HepG2 (cell line): ENCODE measurements around the gene CARMIL3. TPM values are rescaled to one million over a fixed set of nuclear protein-coding genes. Genes with fewer than 3 reads are reported as not detected.

Experiments used
- BORCS8-MEF2B ChIP-seq: sonication (generic); formaldehyde crosslinking; IDR thresholded peaks from 2 replicates; pipeline ENCODE4 v1.8.0; 2022; ENCODE audit warnings: mild to moderate bottlenecking, missing genetic modification reagents
- CAMTA2 ChIP-seq: sonication (generic); formaldehyde crosslinking; IDR thresholded peaks from 2 replicates; pipeline ENCODE4 v1.4.0; 2020; ENCODE audit warnings: mild to moderate bottlenecking, missing genetic modification reagents, borderline replicate concordance
- NFRKB ChIP-seq: fragments of 450-650 bp; IDR thresholded peaks from 2 replicates; pipeline ENCODE4 v1.6.1; 2017
- TSC22D2 ChIP-seq: sonication (generic); formaldehyde crosslinking; IDR thresholded peaks from 2 replicates; pipeline ENCODE4 v1.5.1; 2020; ENCODE audit warnings: missing genetic modification reagents, mild to moderate bottlenecking, borderline replicate concordance
- ZNF12 ChIP-seq: sonication (generic); formaldehyde crosslinking; IDR thresholded peaks from 2 replicates; pipeline ENCODE4 v1.5.0; 2020; ENCODE audit warnings: missing genetic modification reagents
- ZNF124 ChIP-seq: sonication (generic); formaldehyde crosslinking; IDR thresholded peaks from 2 replicates; pipeline ENCODE4 v1.4.0; 2020; ENCODE audit warnings: missing genetic modification reagents
- ZNF615 ChIP-seq: sonication (generic); formaldehyde crosslinking; IDR thresholded peaks from 2 replicates; pipeline ENCODE4 v1.5.0; 2020; ENCODE audit warnings: mild to moderate bottlenecking, missing genetic modification reagents, borderline replicate concordance
- ZNF773 ChIP-seq: sonication (generic); formaldehyde crosslinking; IDR thresholded peaks from 2 replicates; pipeline ENCODE4 v1.4.0; 2020; ENCODE audit warnings: missing genetic modification reagents, borderline replicate concordance
- polyA plus RNA-seq, 8 experiments: library from polyadenylated mRNA; depleted of rRNA in 3 of 8; stranded (reverse) in 7 of 8; unstranded in 1 of 8; fragments of >200 nt; fragmentation: Illumina TruSeq in 4 of 8; extraction: Trizol in 4 of 8; gene quantifications; 2 replicates each; pipeline versions ENCODE4 v1.2.1 to v1.2.3, GENCODE V29; 2011 to 2016; ENCODE audit warnings: low read depth in 4 of 8, missing spikeins in 1 of 8, mixed read lengths in 1 of 8; ENCODE audit not compliant: insufficient read depth in 1 of 8
- total RNA-seq, 5 experiments: library from RNA; depleted of rRNA; stranded (reverse); fragments of >200 nt; fragmentation: Illumina TruSeq; extraction: Trizol; gene quantifications; 2 replicates each; pipeline ENCODE4 v1.2.3, GENCODE V29; 2016; ENCODE audit warnings: low read depth in 1 of 5
- TF ChIP-seq, protein P1 (sequence below): sonication (generic); formaldehyde crosslinking; IDR thresholded peaks from 2 replicates; pipeline ENCODE4 v1.4.0; 2020; ENCODE audit warnings: mild to moderate bottlenecking, missing genetic modification reagents
- TF ChIP-seq, protein P2 (sequence below): sonication (generic); formaldehyde crosslinking; IDR thresholded peaks from 2 replicates; pipeline ENCODE4 v1.5.1; 2020; ENCODE audit warnings: missing genetic modification reagents, mild to moderate bottlenecking, borderline replicate concordance
- TF ChIP-seq, protein P3 (sequence below): IDR thresholded peaks from 2 replicates; pipeline ENCODE4 v1.6.1; 2016
- TF ChIP-seq, protein P4 (sequence below): sonication (generic); formaldehyde crosslinking; IDR thresholded peaks from 2 replicates; pipeline ENCODE4 v1.5.1; 2020; ENCODE audit warnings: mild to moderate bottlenecking, missing genetic modification reagents

CARMIL3 gene
- total and polyA plus RNA-seq, 2 of the 13 experiments (the other 11 are each of a cell fraction or from before 2014, with no cell fraction given), result 0.27 to 0.55 TPM

DNA sequence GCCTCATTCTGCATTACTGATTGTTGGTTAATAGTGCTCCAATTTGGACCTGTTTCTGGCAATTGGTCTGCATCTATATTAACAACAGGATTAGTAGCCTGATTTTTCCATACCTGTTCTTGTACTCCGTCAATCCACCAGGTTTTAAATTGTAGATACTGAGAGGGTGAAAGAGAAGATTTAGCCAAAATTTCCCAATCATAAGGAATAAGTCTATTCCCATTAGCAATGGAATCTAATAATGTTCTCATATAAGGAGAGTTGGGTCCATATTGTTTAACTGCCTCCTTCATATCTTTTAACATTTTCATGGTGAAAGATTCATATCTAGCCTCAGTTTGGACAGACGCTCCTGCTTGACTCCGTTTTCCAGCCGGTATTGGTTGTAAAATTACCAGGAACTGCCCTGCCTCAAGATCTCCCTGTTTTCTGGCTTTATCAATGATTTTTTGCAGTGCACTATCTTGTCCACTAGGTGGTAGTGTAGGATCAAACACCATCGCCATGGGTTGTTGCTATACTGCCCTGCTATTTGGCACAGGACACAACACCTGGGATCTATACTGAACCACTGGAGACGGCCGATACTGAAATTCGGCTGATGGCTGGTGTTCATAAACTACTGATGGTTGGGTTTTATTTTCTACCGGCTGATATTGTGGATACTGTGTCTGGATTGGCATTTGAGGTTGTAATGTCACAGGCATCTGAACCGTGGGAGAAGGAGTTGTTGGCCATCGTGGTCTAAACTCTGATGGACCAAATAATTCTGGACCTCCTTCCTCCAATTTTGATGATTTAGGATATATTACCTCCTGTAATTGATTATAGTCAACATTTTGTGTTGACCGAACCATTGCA, 37.9 kb upstream of the CARMIL3 start (continued):
- TF ChIP-seq, protein P1, sequence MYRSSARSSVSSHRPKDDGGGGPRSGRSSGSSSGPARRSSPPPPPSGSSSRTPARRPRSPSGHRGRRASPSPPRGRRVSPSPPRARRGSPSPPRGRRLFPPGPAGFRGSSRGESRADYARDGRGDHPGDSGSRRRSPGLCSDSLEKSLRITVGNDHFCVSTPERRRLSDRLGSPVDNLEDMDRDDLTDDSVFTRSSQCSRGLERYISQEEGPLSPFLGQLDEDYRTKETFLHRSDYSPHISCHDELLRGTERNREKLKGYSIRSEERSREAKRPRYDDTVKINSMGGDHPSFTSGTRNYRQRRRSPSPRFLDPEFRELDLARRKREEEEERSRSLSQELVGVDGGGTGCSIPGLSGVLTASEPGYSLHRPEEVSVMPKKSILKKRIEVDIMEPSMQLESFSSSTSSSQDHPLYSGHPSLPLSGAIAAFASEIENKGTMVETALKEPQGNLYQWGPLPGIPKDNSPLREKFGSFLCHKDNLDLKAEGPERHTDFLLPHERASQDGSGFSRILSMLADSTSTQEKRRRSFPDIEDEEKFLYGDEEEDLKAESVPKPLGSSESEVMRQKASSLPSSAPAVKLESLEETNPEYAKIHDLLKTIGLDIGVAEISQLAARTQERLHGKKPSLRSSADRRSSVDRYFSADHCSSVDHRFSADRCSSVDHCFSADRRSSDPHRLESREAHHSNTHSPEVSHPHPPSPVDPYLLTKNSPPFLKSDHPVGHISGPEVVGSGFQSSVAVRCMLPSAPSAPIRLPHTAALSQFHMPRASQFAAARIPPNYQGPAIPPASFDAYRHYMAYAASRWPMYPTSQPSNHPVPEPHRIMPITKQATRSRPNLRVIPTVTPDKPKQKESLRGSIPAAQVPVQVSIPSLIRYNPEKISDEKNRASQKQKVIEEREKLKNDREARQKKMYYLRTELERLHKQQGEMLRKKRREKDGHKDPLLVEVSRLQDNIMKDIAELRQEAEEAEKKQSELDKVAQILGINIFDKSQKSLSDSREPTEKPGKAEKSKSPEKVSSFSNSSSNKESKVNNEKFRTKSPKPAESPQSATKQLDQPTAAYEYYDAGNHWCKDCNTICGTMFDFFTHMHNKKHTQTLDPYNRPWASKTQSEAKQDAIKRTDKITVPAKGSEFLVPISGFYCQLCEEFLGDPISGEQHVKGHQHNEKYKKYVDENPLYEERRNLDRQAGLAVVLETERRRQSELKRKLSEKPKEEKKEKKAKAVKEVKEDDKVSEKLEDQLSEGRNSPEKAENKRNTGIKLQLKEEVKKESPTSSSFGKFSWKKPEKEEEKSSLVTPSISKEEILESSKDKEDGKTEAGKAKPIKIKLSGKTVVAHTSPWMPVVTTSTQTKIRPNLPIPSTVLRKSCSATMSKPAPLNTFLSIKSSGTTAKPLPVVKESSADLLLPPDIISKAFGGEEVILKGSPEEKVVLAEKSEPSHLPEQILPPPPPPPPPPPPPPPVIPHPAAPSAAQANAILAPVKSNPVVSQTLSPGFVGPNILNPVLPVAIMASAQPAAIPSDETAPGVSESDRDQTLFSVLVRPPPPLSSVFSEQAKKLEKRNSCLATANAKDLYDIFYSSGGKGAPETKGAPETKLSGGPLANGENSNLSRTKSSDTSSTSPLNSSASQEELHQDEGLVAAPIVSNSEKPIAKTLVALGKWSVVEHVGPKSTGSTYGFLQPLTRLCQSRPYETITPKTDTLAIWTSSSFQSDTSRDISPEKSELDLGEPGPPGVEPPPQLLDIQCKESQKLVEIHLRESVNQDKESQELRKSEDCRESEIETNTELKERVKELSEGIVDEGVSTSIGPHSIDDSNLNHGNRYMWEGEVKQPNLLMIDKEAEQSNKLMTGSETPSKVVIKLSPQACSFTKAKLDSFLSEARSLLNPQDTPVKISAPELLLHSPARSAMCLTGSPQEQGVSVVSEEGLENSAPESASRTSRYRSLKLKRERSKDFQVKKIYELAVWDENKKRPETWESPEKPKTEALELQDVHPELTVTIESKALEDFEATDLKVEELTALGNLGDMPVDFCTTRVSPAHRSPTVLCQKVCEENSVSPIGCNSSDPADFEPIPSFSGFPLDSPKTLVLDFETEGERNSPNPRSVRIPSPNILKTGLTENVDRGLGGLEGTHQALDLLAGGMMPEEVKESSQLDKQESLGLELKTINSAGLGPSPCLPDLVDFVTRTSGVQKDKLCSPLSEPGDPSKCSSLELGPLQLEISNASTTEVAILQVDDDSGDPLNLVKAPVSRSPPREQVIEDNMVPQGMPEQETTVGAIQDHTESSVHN (CRISPR knock-in tag), result peak; percentile 58; the same call in 1 of the 2 replicates
- TF ChIP-seq ZNF773 (CRISPR knock-in tag), result no peak
- TF ChIP-seq NFRKB, result no peak
- peak; percentile 86; the same call in 1 of the 2 replicates for TF ChIP-seq ZNF124 (CRISPR knock-in tag)
- no peak for TF ChIP-seq ZNF12 (CRISPR knock-in tag)
- peak; percentile 91; the same call in 1 of the 2 replicates for TF ChIP-seq TSC22D2
- no peak for TF ChIP-seq ZNF615
- peak; percentile 77; the same call in 1 of the 2 replicates for TF ChIP-seq BORCS8-MEF2B (CRISPR knock-in tag)
- TF ChIP-seq, protein P2, sequence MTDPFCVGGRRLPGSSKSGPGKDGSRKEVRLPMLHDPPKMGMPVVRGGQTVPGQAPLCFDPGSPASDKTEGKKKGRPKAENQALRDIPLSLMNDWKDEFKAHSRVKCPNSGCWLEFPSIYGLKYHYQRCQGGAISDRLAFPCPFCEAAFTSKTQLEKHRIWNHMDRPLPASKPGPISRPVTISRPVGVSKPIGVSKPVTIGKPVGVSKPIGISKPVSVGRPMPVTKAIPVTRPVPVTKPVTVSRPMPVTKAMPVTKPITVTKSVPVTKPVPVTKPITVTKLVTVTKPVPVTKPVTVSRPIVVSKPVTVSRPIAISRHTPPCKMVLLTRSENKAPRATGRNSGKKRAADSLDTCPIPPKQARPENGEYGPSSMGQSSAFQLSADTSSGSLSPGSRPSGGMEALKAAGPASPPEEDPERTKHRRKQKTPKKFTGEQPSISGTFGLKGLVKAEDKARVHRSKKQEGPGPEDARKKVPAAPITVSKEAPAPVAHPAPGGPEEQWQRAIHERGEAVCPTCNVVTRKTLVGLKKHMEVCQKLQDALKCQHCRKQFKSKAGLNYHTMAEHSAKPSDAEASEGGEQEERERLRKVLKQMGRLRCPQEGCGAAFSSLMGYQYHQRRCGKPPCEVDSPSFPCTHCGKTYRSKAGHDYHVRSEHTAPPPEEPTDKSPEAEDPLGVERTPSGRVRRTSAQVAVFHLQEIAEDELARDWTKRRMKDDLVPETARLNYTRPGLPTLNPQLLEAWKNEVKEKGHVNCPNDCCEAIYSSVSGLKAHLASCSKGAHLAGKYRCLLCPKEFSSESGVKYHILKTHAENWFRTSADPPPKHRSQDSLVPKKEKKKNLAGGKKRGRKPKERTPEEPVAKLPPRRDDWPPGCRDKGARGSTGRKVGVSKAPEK (CRISPR knock-in tag), result no peak
- no peak for TF ChIP-seq CAMTA2 (CRISPR knock-in tag)
- TF ChIP-seq, protein P3, sequence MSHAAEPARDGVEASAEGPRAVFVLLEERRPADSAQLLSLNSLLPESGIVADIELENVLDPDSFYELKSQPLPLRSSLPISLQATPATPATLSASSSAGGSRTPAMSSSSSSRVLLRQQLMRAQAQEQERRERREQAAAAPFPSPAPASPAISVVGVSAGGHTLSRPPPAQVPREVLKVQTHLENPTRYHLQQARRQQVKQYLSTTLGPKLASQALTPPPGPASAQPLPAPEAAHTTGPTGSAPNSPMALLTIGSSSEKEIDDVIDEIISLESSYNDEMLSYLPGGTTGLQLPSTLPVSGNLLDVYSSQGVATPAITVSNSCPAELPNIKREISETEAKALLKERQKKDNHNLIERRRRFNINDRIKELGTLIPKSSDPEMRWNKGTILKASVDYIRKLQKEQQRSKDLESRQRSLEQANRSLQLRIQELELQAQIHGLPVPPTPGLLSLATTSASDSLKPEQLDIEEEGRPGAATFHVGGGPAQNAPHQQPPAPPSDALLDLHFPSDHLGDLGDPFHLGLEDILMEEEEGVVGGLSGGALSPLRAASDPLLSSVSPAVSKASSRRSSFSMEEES, result peak; percentile 37; the same call in 1 of the 2 replicates
- TF ChIP-seq, protein P4, sequence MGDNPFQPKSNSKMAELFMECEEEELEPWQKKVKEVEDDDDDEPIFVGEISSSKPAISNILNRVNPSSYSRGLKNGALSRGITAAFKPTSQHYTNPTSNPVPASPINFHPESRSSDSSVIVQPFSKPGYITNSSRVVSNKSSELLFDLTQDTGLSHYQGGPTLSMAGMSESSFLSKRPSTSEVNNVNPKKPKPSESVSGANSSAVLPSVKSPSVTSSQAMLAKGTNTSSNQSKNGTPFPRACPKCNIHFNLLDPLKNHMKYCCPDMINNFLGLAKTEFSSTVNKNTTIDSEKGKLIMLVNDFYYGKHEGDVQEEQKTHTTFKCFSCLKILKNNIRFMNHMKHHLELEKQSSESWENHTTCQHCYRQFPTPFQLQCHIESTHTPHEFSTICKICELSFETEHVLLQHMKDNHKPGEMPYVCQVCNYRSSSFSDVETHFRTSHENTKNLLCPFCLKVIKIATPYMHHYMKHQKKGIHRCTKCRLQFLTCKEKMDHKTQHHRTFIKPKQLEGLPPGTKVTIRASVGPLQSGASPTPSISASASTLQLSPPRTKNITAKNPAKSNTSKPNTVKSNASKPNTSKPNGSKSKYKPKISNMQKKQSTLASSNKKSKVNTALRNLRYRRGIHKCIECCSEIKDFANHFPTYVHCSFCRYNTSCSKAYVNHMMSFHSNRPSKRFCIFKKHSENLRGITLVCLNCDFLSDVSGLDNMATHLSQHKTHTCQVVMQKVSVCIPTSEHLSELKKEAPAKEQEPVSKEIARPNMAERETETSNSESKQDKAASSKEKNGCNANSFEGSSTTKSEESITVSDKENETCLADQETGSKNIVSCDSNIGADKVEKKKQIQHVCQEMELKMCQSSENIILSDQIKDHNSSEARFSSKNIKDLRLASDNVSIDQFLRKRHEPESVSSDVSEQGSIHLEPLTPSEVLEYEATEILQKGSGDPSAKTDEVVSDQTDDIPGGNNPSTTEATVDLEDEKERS (CRISPR knock-in tag), result no peak
